GM12873 (cell line): ENCODE measurements around the gene SGTA.

Experiments used
- CTCF ChIP-seq: IDR thresholded peaks from 2 replicates; pipeline ENCODE4 v1.5.1; 2012; ENCODE audit warnings: low read depth, mild to moderate bottlenecking, moderate library complexity, low read length, control low read depth; ENCODE audit not compliant: insufficient read depth; ENCODE audit errors: missing control alignments

SGTA gene

GRCh38 chr19:2819540-2820111, 36.6 kb upstream of the SGTA start, which contains the start of gene ZNF554:
Gene ZNF554, plus strand, starts transcription at chr19:2819868. Its CDS starts 204 bp downstream, at chr19:2820072.
- peak; percentile 97 for TF ChIP-seq CTCF

DNA sequence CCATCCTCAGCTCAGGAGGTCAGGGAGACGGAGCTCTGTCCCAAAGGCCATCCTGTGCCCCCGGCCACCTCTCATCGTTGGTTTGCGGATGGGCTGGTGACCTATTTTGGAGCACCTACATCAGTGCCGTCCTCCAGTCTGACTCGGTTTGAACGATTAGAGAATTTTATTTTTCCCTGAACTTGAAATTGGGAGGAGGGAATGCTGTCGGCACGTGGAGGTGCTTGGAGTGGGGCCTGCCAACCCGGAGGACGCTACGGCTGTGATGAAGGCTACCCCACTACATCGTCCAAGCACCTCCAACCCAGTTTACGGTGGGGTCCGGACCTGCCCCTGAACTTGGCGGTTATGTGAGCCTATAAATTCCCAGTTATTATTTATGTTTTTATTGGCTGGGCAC, 33.6 kb upstream of the SGTA start:
- TF ChIP-seq CTCF: no peak

- TF ChIP-seq CTCF: no peak
Observed at GRCh38 chr19:2815923-2816322, 32.9 kb upstream of the SGTA start.

DNA sequence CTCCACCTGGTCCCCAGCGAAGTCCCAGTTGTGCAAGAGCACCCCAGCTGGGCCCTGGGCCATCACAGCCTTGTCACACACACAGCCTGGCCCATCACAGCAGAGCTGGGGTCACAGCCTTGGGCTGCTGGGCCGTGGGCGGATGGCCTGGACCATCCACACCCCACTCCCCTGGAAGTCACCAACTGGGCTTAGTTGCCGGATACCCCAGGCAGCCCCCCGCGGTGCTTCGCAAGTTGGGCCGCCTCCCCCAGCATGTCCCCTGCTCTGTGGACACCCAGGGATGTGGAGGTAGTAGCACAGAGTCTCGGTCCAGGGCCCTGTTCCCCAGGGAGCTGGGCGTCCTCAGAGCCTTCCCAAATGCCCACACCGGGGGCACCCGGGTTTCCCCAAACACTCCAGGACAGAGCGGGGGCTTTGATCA, 32.1 kb upstream of the SGTA start:
- TF ChIP-seq CTCF: no peak

DNA sequence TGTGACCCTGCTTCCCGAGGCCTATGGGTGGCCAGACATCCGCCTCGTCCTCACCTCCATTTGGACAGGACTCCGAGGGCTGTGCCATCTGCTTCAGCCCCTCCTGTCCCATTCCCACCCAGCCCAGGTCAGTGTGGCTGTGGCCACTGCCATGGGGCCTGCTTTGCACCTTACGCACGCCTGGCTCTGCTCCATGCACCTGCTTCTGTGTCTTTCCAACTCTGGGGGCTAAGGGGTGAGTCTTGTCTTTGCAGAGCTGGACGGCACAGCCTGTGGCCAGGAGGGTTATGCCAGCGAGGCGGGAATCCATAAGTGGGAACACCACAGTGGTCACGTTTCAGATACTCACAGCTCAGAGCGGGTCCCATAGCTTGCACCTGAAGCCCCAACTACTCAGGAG, 31.4 kb upstream of the SGTA start:
- TF ChIP-seq CTCF: no peak

DNA sequence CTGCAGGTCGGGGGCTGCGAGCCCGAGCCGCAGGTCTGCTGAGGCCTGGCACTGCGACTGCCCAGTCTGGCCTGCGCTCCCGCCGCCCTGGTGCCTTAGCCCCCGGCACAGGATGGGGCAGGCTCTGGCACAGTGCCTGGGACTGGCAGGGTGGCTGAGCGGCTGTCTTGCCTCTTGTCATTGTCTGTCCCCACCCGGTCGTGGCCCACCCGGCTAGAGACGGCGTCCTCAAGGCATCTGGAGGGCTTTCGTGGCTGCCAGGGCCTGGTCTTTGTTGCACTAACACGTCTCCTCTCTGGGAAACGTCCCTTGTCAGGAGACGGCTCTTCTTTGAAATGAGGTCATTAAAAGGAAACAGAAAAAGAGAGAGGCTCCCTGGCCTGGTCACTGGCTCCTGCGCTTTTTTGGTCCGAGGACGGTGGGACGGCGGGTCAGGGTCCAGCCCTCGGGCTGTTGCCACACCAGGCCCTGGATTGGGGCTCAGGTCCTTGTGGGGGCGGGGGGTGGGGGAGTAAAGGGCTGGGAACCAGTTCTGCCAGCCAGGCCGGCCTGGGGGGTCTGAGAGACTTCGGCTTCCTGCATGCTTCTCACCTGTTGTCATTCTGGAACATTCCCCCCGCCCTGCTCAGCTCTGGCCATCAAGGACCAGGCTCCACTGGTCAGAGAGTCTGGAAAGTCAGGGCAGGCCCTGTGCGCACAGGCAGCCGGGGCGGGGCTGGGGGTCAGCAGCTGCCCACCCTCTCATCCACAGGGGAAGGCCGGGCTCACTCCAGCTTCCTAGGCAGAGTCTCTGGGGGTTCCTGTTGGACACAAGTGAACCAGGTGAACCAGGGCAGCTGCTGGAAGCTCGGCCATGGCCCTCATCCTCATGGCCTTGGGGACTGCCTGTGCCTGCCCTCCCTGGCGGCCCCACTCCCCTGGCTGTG, 30.4 kb upstream of the SGTA start:
- TF ChIP-seq CTCF: no peak

DNA sequence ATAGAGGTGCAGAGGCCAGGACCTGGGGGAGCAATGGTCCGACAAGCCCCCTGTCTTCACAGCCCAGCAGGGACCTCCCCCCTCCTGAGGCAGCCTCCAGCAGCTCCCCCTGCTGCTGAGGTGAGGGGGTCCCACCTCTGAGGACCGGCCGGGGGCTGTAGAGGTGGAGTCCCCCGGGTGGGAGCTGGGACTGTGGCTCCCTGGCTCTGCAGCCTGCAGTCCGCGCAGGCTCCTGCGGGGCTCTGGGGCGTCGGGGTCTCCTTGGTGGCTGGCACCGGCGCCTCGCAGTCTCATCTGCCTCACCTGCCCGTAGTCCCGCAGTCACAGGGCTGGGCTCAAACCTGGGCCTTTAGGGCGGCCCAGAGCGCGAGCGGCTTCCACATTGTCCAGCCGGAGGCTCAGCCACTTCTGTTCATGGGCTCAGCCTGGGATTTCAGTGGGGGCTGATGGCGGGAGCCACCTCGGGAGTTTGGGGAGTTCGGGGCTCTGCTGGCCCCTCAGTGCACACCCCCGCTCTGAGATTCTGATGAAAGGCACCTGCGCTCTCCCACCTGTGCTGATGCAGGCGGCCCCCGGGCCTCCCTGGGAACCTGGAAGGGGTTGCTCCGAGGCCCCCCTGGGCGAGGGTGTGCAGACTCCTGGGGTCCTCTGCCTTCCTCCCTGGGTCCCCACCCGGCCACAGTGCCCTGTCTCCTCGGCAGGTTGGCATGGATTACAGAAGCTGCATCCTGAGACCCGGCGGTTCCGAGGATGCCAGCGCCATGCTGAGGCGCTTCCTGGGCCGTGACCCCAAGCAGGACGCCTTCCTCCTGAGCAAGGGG, 29.6 kb upstream of the SGTA start:
- no peak for TF ChIP-seq CTCF
